Measurements from ENCODE around the gene FHIP1B. TPM values are rescaled to one million over a fixed set of nuclear protein-coding genes. Genes with fewer than 3 reads are reported as not detected.

The FHIP1B gene
- total RNA-seq, 1 experiment from 2014 or later = 32.1 TPM

- intact Hi-C loops (cut with micrococcal nuclease) = no loop called here
- ChIA-PET POLR2A (no interaction called here), RAD21 (ENCODE audit: low non-redundant PET in 1 of 2, low total read pairs in 2 of 2, uncharacterized antibody in 2 of 2, unreplicated experiment in 2 of 2) (no interaction called here), CTCF (no interaction called here)
- Histone ChIP-seq H3K4me3 (replicated peaks in 1 of 2; ENCODE audit: low read depth in 1 of 2, low read length in 2 of 2) (no peak overlapping the region), H3K4me1 (ENCODE audit: control insufficient read depth in 1 of 2, insufficient read depth in 2 of 2, low read length in 2 of 2) (peaks cover 0 to 5% of the 10 kb centered on the region in 2 experiments; a peak in 1 of 4 replicates), H2AFZ (ENCODE audit: low read depth, low read length, poor library complexity, severe bottlenecking) (no peak overlapping the region), H3K4me2 (ENCODE audit: low read length) (no peak overlapping the region), H3K27ac (ENCODE audit: low read depth, low read length) (no peak overlapping the region), H4K20me1 (ENCODE audit: insufficient read depth) (no peaks in the 10 kb centered on the region), H3K9me2 (ENCODE audit: insufficient read depth) (no peaks in the 10 kb centered on the region), H3K79me2 (ENCODE audit: insufficient read depth, low read length) (peaks cover 47% of the 10 kb centered on the region), H3K9ac (ENCODE audit: low read length) (no peak overlapping the region), H3K36me3 (ENCODE audit: control insufficient read depth in 1 of 2, insufficient read depth in 2 of 2, low read length in 2 of 2) (peaks cover 0 to 13% of the 10 kb centered on the region in 2 experiments; a peak in 3 of 4 replicates), H3K27me3 (ENCODE audit: insufficient read depth, low read length) (no peaks in the 10 kb centered on the region), H3K9me3 (ENCODE audit: control insufficient read depth in 1 of 2, insufficient read depth in 1 of 2, low read depth in 1 of 2, low read length in 2 of 2) (no peaks in the 10 kb centered on the region)
- no TSS peak for BruUV-seq (replicated peaks)
- no peak for DNase-seq (ENCODE audit: low read depth, low spot score)
- no peak for TF ChIP-seq ZBTB33 (IDR thresholded peaks at IDR 0.05; ENCODE audit: extremely low read depth, insufficient replicate concordance, low read length)
- no peak for TF ChIP-seq SRF (IDR thresholded peaks at IDR 0.05; ENCODE audit: low read depth)
- no peak for TF ChIP-seq YY1 (IDR thresholded peaks at IDR 0.05; ENCODE audit: extremely low read depth, insufficient replicate concordance, low read depth, low read length)
- no peak for TF ChIP-seq EGR1 (IDR thresholded peaks at IDR 0.05; ENCODE audit: low read depth)
- no peak for TF ChIP-seq TCF7L2 (IDR thresholded peaks at IDR 0.05; ENCODE audit: borderline replicate concordance, extremely low read depth, insufficient read depth, insufficient read length)
- no peak for ATAC-seq
Observed at GRCh38 chr11:6224421-6224820, 10.0 kb downstream of the FHIP1B start.

GRCh38 chr11:6223854-6224253 lies 10.6 kb downstream of the FHIP1B start:
- H2AFZ ChIP-seq (ENCODE audit: low read depth, low read length, poor library complexity, severe bottlenecking) = no peak overlapping the region
- ChIA-PET CTCF (no interaction called here), POLR2A (no interaction called here), RAD21 (ENCODE audit: low non-redundant PET in 1 of 2, low total read pairs in 2 of 2, uncharacterized antibody in 2 of 2, unreplicated experiment in 2 of 2) (no interaction called here)
- no peak for ATAC-seq
- intact Hi-C loops (cut with micrococcal nuclease) = no loop called here
- H3K27ac ChIP-seq (ENCODE audit: low read depth, low read length) = no peak overlapping the region
- H3K79me2 ChIP-seq (ENCODE audit: insufficient read depth, low read length) = peaks cover 41% of the 10 kb centered on the region
- TF ChIP-seq POLR2A (IDR thresholded peaks at IDR 0.05; ENCODE audit: borderline replicate concordance, extremely low read depth, insufficient read depth, insufficient read length) (no peak), POLR2AphosphoS5 (IDR thresholded peaks at IDR 0.05; ENCODE audit: low read depth, low read length) (no peak), TCF7L2 (IDR thresholded peaks at IDR 0.05; ENCODE audit: borderline replicate concordance, extremely low read depth, insufficient read depth, insufficient read length) (no peak), EZH2 (IDR thresholded peaks at IDR 0.05) (no peak), RAD21 (IDR thresholded peaks at IDR 0.05; ENCODE audit: low read depth) (no peak), JUND (IDR thresholded peaks at IDR 0.05) (no peak), EZH2phosphoT487 (IDR thresholded peaks at IDR 0.05; ENCODE audit: borderline replicate concordance) (no peak), CEBPB (IDR thresholded peaks at IDR 0.05; ENCODE audit: low read depth) (no peak), REST (IDR thresholded peaks at IDR 0.05; ENCODE audit: low read depth) (no peak), SRF (IDR thresholded peaks at IDR 0.05; ENCODE audit: low read depth) (no peak), YY1 (IDR thresholded peaks at IDR 0.05; ENCODE audit: extremely low read depth, insufficient replicate concordance, low read depth, low read length) (no peak), SIN3A (IDR thresholded peaks at IDR 0.05; ENCODE audit: low read depth) (no peak), ELF1 (IDR thresholded peaks at IDR 0.05; ENCODE audit: borderline replicate concordance, low read depth) (no peak), ZNF274 (IDR thresholded peaks at IDR 0.05; ENCODE audit: low read depth, low read length) (no peak)
- H3K4me3 ChIP-seq (replicated peaks in 1 of 2; ENCODE audit: low read depth in 1 of 2, low read length in 2 of 2) = no peak overlapping the region
- no peaks in the 10 kb centered on the region for H3K9me3 ChIP-seq (ENCODE audit: control insufficient read depth in 1 of 2, insufficient read depth in 1 of 2, low read depth in 1 of 2, low read length in 2 of 2)
- no TSS peak for BruUV-seq (replicated peaks)
- no peaks in the 10 kb centered on the region for H4K20me1 ChIP-seq (ENCODE audit: insufficient read depth)
- H3K4me1 ChIP-seq (ENCODE audit: control insufficient read depth in 1 of 2, insufficient read depth in 2 of 2, low read length in 2 of 2) = peaks cover 0 to 7% of the 10 kb centered on the region in 2 experiments; a peak in 1 of 4 replicates
- no peak for DNase-seq (ENCODE audit: low read depth, low spot score)
- H3K9me2 ChIP-seq (ENCODE audit: insufficient read depth) = no peaks in the 10 kb centered on the region
- no peak overlapping the region for H3K4me2 ChIP-seq (ENCODE audit: low read length)
- H3K9ac ChIP-seq (ENCODE audit: low read length) = no peak overlapping the region
- H3K36me3 ChIP-seq (ENCODE audit: control insufficient read depth in 1 of 2, insufficient read depth in 2 of 2, low read length in 2 of 2) = peaks cover 0 to 13% of the 10 kb centered on the region in 2 experiments; a peak in 3 of 4 replicates
- no peaks in the 10 kb centered on the region for H3K27me3 ChIP-seq (ENCODE audit: insufficient read depth, low read length)

Measured in HCT116 (cell line).